Measurements from ENCODE around the gene TUFM. TPM values are rescaled to one million over a fixed set of nuclear protein-coding genes. Genes with fewer than 3 reads are reported as not detected.

The TUFM gene
- total and polyA plus RNA-seq, 2 of the 8 experiments (the other 6 are each of a cell fraction or from before 2014, with no cell fraction given), result 216 to 249 TPM

DNA sequence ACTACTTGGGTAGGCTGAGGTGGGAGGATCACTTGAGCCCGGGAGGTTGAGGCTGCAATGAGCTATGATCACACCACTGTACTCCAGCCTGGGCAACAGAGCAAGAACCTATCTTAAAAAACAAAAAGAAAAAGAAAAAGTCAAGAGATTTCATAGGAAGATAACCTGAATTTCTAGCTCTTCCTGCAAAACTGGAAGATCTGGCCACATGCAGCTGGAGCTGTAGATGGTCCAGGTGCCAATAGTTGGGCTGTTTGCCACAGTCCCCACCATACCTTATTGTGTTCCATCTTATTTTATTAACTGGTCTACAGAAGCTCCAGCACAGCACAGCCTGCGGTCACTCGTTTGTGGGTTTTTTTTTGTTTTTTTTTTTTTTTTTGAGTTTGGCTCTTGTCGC, 47.1 kb upstream of the TUFM start:
- Histone ChIP-seq H3K4me1 (replicated peaks in 1 of 4; ENCODE audit: control insufficient read depth in 3 of 4, insufficient read depth in 4 of 4, low read length in 3 of 4) (no peaks in the 10 kb centered on the region), H2BK15ac (ENCODE audit: low read length) (no peak overlapping the region), H3K4me2 (ENCODE audit: insufficient read depth in 1 of 2, low read depth in 2 of 2, low read length in 2 of 2) (no peak overlapping the region), H3K18ac (ENCODE audit: extremely low read depth, low read length) (no peak overlapping the region), H3K9ac (replicated peaks in 1 of 4; ENCODE audit: extremely low read depth in 1 of 4, low read depth in 3 of 4, low read length in 3 of 4) (no peak overlapping the region), H3K23ac (ENCODE audit: insufficient read length) (no peak overlapping the region), H2BK5ac (ENCODE audit: low read depth, low read length) (no peak overlapping the region), H4K20me1 (replicated peaks in 1 of 2; ENCODE audit: control insufficient read depth in 1 of 2, insufficient read depth in 2 of 2, low read length in 2 of 2) (peaks cover 0 to 2% of the 10 kb centered on the region in 2 experiments), H3K9me3 (ENCODE audit: insufficient read depth in 2 of 2, low read depth in 1 of 2, low read length in 1 of 2) (no peaks in the 10 kb centered on the region), H4K5ac (ENCODE audit: insufficient read length, low read depth, low read length) (no peak overlapping the region), H4K91ac (replicated peaks; ENCODE audit: insufficient read length, low read length) (no peak overlapping the region), H3K4ac (replicated peaks; ENCODE audit: insufficient read length, low read depth, low read length) (no peak overlapping the region), H3K23me2 (ENCODE audit: low read depth, low read length) (no peaks in the 10 kb centered on the region), H2BK120ac (replicated peaks; ENCODE audit: low read depth, low read length) (no peak overlapping the region), H3K79me1 (ENCODE audit: low read depth, low read length) (no peaks in the 10 kb centered on the region), H3K36me3 (ENCODE audit: control insufficient read depth in 2 of 4, insufficient read depth in 4 of 4, low read length in 3 of 4) (no peaks in the 10 kb centered on the region), H2AK5ac (ENCODE audit: low read depth, low read length) (no peak overlapping the region), H3K14ac (ENCODE audit: insufficient read length) (no peak overlapping the region), H3K4me3 (ENCODE audit: extremely low read depth in 1 of 4, insufficient read depth in 2 of 4, low read depth in 3 of 4, low read length in 4 of 4) (no peak overlapping the region), H2BK20ac (ENCODE audit: low read length) (no peak overlapping the region), H3K27ac (ENCODE audit: low read depth, low read length) (no peak overlapping the region), H3K79me2 (ENCODE audit: control insufficient read depth in 1 of 2, insufficient read depth in 2 of 2, low read length in 2 of 2) (no peaks in the 10 kb centered on the region), H3K27me3 (replicated peaks in 1 of 4; ENCODE audit: control insufficient read depth in 3 of 4, extremely low read depth in 1 of 4, insufficient read depth in 3 of 4, low read length in 3 of 4) (no peaks in the 10 kb centered on the region), H2AFZ (ENCODE audit: low read length) (no peak overlapping the region), H3K56ac (replicated peaks; ENCODE audit: insufficient read length, low read depth, low read length) (no peak overlapping the region), H2BK12ac (ENCODE audit: low read depth, low read length) (no peak overlapping the region), H4K8ac (ENCODE audit: extremely low read depth, insufficient read depth, low read length) (no peak overlapping the region)
- DNase-seq (ENCODE audit: low read depth in 1 of 2, low spot score in 2 of 2) (no peak), FAIRE-seq (no peak)
- ChIA-PET CTCF (ENCODE audit: partially characterized antibody) (interaction anchor here (0.6 kb wide), 1 partner anchor 30 kb away, joined by 3 read pairs; no protein-coding TSS in a partner anchor), POLR2A (ENCODE audit: partially characterized antibody) (interaction anchor here (0.6 to 1.1 kb wide), 3 partner anchors 8 to 98 kb away, joined by 4 to 5 read pairs (median 4); no protein-coding TSS in a partner anchor)
- TF ChIP-seq SIRT6 (IDR thresholded peaks at IDR 0.05; ENCODE audit: low read length), result no peak
- TF ChIP-seq EP300 (IDR thresholded peaks at IDR 0.05; ENCODE audit: borderline replicate concordance in 1 of 2, low read depth in 2 of 2, low read length in 2 of 2), result no peak
- WGBS, 2 experiments (ENCODE audit: extremely low coverage in 1 of 2, insufficient coverage in 1 of 2, insufficient read length in 1 of 2, insufficient replicate concordance in 2 of 2, low coverage in 1 of 2, low lambda C conversion rate in 2 of 2, missing lambda C conversion rate in 1 of 2), result 95% methylated on average over 4 of the region's 4 CpGs; no CpG with 5 or more reads in 1 of the 2 experiments

All from H1 (cell line).